Kidney (tissue), 14 donors: ENCODE measurements around the gene ITGBL1. TPM values are rescaled to one million over a fixed set of nuclear protein-coding genes. Genes with fewer than 3 reads are reported as not detected.

Experiments used
- DNase-seq, 5 donors: peaks; one replicate each; pipeline ENCODE4 v3.0.0-alpha.2; 2013 to 2020
- FAIRE-seq: peaks from 2 replicates; lab custom pipeline; 2012; peaks lifted over from hg19 to GRCh38; lab: Jason Lieb, UNC
- H3K27ac ChIP-seq, 2 donors: one replicate each; pipeline ENCODE4 v1.7.0; 2013; ENCODE audit warnings: low read depth in 2 of 2, low read length in 2 of 2, inconsistent platforms in 1 of 2
- H3K27me3 ChIP-seq: one replicate; pipeline ENCODE4 v1.7.1; 2013; ENCODE audit warnings: low read length, inconsistent platforms; ENCODE audit not compliant: control insufficient read depth, insufficient read depth
- H3K36me3 ChIP-seq, 3 donors: one replicate each; pipeline versions ENCODE4 v1.7.0 to v1.7.1; 2013; ENCODE audit warnings: low read length in 3 of 3, control low read depth in 1 of 3, inconsistent platforms in 1 of 3; ENCODE audit not compliant: insufficient read depth in 3 of 3, control insufficient read depth in 2 of 3
- H3K4me1 ChIP-seq, 3 donors: one replicate each; pipeline versions ENCODE4 v1.7.0 to v1.7.1; 2013; ENCODE audit warnings: low read length in 3 of 3, inconsistent platforms in 1 of 3, low read depth in 1 of 3; ENCODE audit not compliant: control insufficient read depth in 2 of 3, insufficient read depth in 2 of 3
- H3K4me3 ChIP-seq, 3 donors: one replicate each; pipeline versions ENCODE4 v1.7.0 to v1.8.1; 2013; ENCODE audit warnings: low read length in 3 of 3, control low read depth in 1 of 3, inconsistent platforms in 1 of 3
- H3K9ac ChIP-seq, 3 donors: one replicate each; pipeline versions ENCODE4 v1.7.0 to v1.7.1; 2013; ENCODE audit warnings: low read length in 3 of 3, control low read depth in 1 of 3, inconsistent platforms in 1 of 3
- H3K9me3 ChIP-seq, 3 donors: one replicate each; pipeline versions ENCODE4 v1.7.0 to v1.7.1; 2013; ENCODE audit warnings: low read length in 3 of 3, control low read depth in 1 of 3, inconsistent platforms in 1 of 3; ENCODE audit not compliant: control insufficient read depth in 2 of 3, insufficient read depth in 1 of 3
- intact Hi-C: fragments of 100-400 bp; cut with DNase I; formaldehyde crosslinking; loops from one replicate; pipeline ENCODE4 v1.11.1; 2022
- polyA plus RNA-seq: library from polyadenylated mRNA; stranded (reverse); fragments of 350-450 nt; fragmentation: Illumina TruSeq; extraction: RNeasy Lipid Tissue Mini Kit (QIAGEN cat#74804); gene quantifications from one replicate; pipeline ENCODE4 v1.2.3, GENCODE V29; 2014; ENCODE audit warnings: low read depth, low replicate concordance; ENCODE audit not compliant: insufficient read depth
- total RNA-seq: library from RNA; stranded (reverse); fragmentation: NEBNext Ultra II Directional; extraction: Animal tissue kit (Norgen Biotek cat#: 25700); gene quantifications from one replicate; pipeline ENCODE4 v1.2.1, GENCODE V29; 2021
- TF ChIP-seq, protein P1 (sequence below): IDR thresholded peaks from 3 replicates; pipeline ENCODE4 v1.5.1; 2012; ENCODE audit warnings: mild to moderate bottlenecking, moderate library complexity, borderline replicate concordance; ENCODE audit not compliant: insufficient read depth; ENCODE audit errors: extremely low read depth
- donor health status: control.
- donor health status: control.
- donor health status: control.
- donor health status: control.
- donor health status: control.
- donor health status: DM: yes; HTN: yes; CAD: no.
- donor health status: Normal renal cell carcinoma (clear cell type).

The ITGBL1 gene
- total and polyA plus RNA-seq, 2 donors from 2014 or later: 1.4 to 7.7 TPM

DNA sequence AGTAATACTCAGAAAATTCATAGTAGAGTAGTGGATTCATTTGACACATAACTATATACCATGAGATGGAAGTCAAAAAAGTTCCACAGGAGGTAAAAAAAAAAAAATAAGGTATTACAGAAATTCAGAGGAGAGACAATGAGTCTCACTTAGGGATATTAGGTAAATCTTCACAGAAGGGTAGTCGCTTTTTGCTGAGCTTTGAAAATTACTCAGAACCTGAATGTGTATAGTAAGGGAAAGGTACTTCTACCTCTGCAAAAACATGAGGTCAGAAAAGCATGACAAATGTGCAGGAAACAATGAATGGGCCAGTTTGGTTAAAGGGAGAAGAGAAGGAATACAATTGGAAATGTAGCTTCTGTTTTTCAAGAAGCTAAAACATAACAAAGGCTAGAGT, 250.6 kb downstream of the ITGBL1 start:
- H3K27ac ChIP-seq: no peak overlapping the region
- H3K36me3 ChIP-seq: no peaks in the 10 kb centered on the region
- FAIRE-seq (no peak), DNase-seq (no peak)
- H3K9ac ChIP-seq: no peak overlapping the region
- H3K27me3 ChIP-seq: no peaks in the 10 kb centered on the region
- intact Hi-C loops: no loop called here
- TF ChIP-seq, protein P1, sequence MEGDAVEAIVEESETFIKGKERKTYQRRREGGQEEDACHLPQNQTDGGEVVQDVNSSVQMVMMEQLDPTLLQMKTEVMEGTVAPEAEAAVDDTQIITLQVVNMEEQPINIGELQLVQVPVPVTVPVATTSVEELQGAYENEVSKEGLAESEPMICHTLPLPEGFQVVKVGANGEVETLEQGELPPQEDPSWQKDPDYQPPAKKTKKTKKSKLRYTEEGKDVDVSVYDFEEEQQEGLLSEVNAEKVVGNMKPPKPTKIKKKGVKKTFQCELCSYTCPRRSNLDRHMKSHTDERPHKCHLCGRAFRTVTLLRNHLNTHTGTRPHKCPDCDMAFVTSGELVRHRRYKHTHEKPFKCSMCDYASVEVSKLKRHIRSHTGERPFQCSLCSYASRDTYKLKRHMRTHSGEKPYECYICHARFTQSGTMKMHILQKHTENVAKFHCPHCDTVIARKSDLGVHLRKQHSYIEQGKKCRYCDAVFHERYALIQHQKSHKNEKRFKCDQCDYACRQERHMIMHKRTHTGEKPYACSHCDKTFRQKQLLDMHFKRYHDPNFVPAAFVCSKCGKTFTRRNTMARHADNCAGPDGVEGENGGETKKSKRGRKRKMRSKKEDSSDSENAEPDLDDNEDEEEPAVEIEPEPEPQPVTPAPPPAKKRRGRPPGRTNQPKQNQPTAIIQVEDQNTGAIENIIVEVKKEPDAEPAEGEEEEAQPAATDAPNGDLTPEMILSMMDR: no peak
- peaks cover 0 to 3% (median 0%) of the 10 kb centered on the region in 3 donors for H3K4me1 ChIP-seq
- no peak overlapping the region for H3K4me3 ChIP-seq
- no peaks in the 10 kb centered on the region for H3K9me3 ChIP-seq

GRCh38 chr13:101703838-101704237, 251.4 kb downstream of the ITGBL1 start:
- intact Hi-C loops: no loop called here
- DNase-seq (no peak), FAIRE-seq (no peak)

GRCh38 chr13:101706651-101707050, 254.2 kb downstream of the ITGBL1 start:
- DNase-seq: no peak
- Histone ChIP-seq H3K9me3 (no peaks in the 10 kb centered on the region), H3K4me3 (no peak overlapping the region), H3K9ac (no peak overlapping the region), H3K36me3 (no peaks in the 10 kb centered on the region), H3K4me1 (peaks cover 0 to 5% (median 0%) of the 10 kb centered on the region in 3 donors), H3K27ac (no peak overlapping the region), H3K27me3 (no peaks in the 10 kb centered on the region)
- TF ChIP-seq, protein P1: no peak
- no peak for FAIRE-seq
- intact Hi-C loops: no loop called here

More at GRCh38 chr13:101703838-101704237, 251.4 kb downstream of the ITGBL1 start:
- Histone ChIP-seq H3K4me3 (no peak overlapping the region), H3K27me3 (no peaks in the 10 kb centered on the region), H3K4me1 (peaks cover 0 to 5% (median 0%) of the 10 kb centered on the region in 3 donors), H3K9ac (no peak overlapping the region), H3K9me3 (no peaks in the 10 kb centered on the region), H3K36me3 (no peaks in the 10 kb centered on the region), H3K27ac (no peak overlapping the region)
- TF ChIP-seq, protein P1: no peak

DNA sequence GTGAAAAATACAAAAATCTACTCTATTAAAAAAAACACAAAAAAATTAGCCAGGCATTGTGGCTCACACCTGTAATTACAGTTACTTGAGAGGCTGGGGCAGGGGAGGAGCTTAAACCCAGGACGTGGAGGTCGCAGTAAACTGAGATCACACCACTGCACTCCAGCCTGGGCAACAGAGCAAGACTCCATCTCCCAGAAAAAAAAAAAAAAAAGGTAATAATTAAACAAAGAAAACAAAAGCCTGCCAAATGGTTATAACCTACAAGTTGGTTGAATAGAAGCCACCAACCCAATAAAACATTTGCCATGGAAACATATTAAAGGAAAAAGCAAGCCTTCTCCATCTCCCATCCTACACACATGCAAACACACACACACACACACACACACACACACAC, 255.2 kb downstream of the ITGBL1 start:
- no peak for FAIRE-seq
- TF ChIP-seq, protein P1: no peak

More for the DNA sequence above, 255.2 kb downstream of the ITGBL1 start:
- Histone ChIP-seq H3K27ac (no peak overlapping the region), H3K9me3 (no peaks in the 10 kb centered on the region), H3K36me3 (no peaks in the 10 kb centered on the region), H3K27me3 (no peaks in the 10 kb centered on the region), H3K4me1 (peaks cover 0 to 5% (median 0%) of the 10 kb centered on the region in 3 donors), H3K4me3 (no peak overlapping the region), H3K9ac (no peak overlapping the region)
- DNase-seq: no peak
- intact Hi-C loops: no loop called here
